GM12892 (cell line): ENCODE data around the gene NUTF2.
"Not testable (repeated sequence)": the region's sequence is repeated elsewhere in the genome, so short reads cannot be mapped to it uniquely, and the experiment has no call there.

Experiments
- POLR2A ChIP-seq: IDR thresholded peaks from 2 replicates; pipeline ENCODE4 v1.6.1; 2011; ENCODE audit warnings: low read depth, low read length, control low read depth
- POLR2AphosphoS5 ChIP-seq: IDR thresholded peaks from 2 replicates; pipeline ENCODE4 v1.6.1; 2011; ENCODE audit warnings: low read depth, low read length, control low read depth
- TAF1 ChIP-seq: IDR thresholded peaks from 2 replicates; pipeline ENCODE4 v1.6.1; 2011; ENCODE audit warnings: low read depth, mild to moderate bottlenecking, control low read depth, low read length, borderline replicate concordance

GRCh38 chr16:67837190-67837589 is 9.5 kb upstream of the NUTF2 start:
- TF ChIP-seq POLR2A, TAF1, POLR2AphosphoS5: not testable (repeated sequence)
